Fibroblast of villous mesenchyme (primary cell): Measurements from ENCODE around the gene FAM209A. TPM values are rescaled to one million over a fixed set of nuclear protein-coding genes. Genes with fewer than 3 reads are reported as not detected.

Experiments used
- DNase-seq: peaks from one replicate; pipeline ENCODE4 v3.0.0-alpha.2; 2010; ENCODE audit warnings: low read depth
- H3K4me3 ChIP-seq: 2 replicates; pipeline ENCODE4 v1.5.1; 2011; ENCODE audit warnings: low read depth, mild to moderate bottlenecking, low read length
- total RNA-seq: library from RNA; depleted of rRNA; stranded (reverse); fragments of >200 nt; gene quantifications from 2 replicates; pipeline ENCODE4 v1.2.3, GENCODE V29; 2012
- TF ChIP-seq, protein P1 (sequence below): IDR thresholded peaks from 2 replicates; pipeline ENCODE4 v1.5.1; 2012; ENCODE audit warnings: low read depth, mild to moderate bottlenecking, low read length; ENCODE audit not compliant: insufficient read depth

FAM209A gene
- total RNA-seq, 1 donor, result not detected

DNA sequence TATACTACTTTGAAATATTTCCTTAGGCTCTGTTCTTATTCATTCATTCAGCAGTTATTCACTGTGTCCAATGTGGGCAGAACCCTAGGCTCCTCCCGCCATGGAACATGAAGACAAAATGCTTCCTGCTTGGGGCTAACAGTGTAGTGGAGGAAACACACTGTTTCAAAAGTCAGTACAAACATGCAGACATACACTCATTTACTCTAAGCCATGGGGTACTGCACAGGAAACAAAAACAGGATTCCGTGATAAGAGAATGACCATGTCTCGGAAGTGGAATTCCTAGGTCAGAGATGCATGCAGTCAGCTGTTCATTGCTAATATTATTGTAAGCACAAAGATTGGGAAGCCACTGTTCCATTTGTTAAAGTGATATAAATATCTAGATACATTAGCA lies 18.4 kb upstream of the FAM209A start:
- no peak for DNase-seq
- no peak overlapping the region for H3K4me3 ChIP-seq
- TF ChIP-seq, protein P1, sequence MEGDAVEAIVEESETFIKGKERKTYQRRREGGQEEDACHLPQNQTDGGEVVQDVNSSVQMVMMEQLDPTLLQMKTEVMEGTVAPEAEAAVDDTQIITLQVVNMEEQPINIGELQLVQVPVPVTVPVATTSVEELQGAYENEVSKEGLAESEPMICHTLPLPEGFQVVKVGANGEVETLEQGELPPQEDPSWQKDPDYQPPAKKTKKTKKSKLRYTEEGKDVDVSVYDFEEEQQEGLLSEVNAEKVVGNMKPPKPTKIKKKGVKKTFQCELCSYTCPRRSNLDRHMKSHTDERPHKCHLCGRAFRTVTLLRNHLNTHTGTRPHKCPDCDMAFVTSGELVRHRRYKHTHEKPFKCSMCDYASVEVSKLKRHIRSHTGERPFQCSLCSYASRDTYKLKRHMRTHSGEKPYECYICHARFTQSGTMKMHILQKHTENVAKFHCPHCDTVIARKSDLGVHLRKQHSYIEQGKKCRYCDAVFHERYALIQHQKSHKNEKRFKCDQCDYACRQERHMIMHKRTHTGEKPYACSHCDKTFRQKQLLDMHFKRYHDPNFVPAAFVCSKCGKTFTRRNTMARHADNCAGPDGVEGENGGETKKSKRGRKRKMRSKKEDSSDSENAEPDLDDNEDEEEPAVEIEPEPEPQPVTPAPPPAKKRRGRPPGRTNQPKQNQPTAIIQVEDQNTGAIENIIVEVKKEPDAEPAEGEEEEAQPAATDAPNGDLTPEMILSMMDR, result no peak

DNA sequence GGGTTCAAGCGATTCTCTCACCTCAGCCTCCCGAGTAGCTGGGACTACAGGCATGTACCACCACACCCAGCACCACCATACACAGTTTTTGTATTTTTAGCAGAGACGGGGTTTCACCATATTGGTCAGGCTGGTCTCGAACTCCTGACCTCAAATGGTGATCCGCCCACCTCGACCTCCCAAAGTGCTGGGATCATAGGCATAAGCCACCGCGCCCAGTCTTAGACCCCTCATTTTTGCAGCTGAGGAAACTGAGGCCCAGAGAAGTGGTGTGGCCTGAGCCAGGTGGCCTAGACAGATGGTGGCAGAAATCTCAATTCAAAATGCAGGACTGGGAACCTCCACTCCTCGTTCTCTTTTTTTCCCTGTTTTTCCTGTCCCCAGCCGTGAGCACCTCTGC lies 12.6 kb upstream of the FAM209A start:
- no peak overlapping the region for H3K4me3 ChIP-seq
- no peak for DNase-seq
- TF ChIP-seq, protein P1, result no peak

DNA sequence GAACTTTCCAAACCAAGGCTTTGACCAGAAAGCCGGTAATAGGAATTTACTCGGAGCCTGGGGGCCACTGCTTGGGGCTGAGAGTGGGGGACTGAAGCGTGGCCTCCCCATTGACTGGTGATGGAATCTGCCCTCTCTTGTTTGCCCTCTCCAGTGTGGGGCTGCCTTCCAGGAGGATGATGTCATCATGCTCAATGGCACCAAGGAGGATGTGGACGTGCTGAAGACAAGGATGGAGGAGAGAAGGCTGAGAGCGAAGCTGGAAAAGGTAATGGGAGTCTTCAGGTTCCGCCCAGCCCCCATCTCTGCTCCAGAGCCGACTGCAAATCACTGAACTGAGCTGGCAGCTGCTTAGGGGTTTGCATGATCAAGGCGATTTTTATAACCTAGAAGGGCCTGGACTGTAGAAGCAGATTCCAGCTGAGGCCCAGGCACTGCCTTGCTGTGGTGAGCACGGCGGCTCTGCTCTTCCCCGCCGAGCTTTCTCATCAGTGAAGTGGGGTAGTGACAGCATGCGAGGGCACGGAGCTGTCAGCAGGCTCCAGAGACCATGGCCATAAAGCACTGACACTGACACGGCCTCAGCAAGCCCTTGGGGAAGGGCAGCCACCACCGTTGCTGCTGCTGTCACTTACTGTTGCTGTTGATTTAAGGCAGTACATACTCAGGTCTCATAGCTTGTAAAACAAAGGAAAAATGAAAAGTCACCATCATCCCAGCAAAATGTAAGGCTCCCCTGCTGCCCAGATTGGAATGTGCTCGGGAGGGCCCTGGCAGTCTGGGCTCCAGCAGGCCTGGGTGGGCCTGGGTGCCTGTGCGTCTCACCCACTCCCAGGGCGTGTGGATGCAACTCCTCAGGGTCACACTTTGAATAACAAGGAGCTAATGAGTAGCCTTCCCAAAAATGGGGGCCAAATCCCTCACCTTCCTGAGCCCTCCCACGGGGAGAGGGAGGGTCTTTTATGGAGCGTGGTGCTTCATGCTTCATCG lies 11.1 kb upstream of the FAM209A start:
- TF ChIP-seq, protein P1, result no peak
- DNase-seq, result no peak
- no peak overlapping the region for H3K4me3 ChIP-seq

DNA sequence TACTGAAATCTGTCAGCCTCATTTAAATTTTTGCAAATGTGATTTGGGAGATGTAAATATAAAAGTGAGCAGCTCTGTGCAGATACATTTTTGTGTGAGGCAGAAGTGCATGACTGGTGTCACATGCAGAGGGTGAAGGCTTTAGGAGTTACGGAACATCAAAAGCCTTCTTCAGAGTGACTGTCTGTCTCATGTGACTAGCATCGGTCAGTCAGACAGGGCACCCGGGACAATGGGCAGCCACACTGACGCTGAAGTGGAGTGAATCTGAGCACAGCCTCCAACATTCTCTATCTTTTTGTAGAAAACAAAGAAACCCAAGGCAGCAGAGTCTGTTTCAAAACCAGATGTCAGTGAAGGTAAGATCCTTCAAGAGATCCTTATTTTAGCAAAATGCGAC lies 7.9 kb upstream of the FAM209A start:
- TF ChIP-seq, protein P1, result no peak
- no peak overlapping the region for H3K4me3 ChIP-seq
- DNase-seq, result no peak

DNA sequence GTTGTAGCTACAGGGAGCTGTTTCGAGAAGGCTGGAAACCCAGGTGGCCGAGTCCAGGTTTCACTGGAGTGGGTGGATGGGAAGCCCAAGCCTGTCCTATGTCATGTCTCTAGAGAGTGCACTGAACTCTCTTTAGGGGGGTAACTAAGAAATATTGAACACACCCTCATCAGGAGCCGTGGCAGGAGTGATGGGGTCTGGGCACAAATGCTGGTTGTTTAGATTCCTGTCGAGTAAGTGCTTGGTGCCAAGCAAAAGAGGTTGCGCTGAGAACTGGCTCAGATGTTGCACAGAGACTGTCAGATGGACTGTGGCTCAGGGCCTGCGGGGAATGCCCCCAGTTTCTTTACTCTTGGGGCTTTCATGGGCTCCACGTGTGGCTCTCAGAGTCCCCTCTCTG lies 7.3 kb upstream of the FAM209A start:
- DNase-seq, result no peak
- TF ChIP-seq, protein P1, result no peak
- no peak overlapping the region for H3K4me3 ChIP-seq

DNA sequence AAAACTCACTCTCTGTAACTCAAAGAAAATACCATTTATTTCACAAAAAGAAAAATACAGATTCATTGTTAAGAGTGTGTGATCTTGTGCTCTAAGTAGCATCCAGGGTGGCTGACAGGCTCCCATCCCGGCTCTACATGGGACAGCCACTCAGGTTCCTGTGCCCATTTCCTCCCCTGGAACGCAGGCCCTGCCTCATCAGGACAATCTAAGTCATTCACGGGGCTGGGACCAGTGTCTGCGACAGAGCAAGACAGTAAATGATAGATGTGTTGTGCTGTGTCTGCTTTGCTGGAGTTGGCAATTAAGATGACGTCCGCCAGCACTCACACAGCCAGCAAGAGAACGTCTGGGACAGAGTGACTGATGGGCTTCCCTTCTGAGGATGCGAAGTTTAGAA lies 6.9 kb upstream of the FAM209A start:
- TF ChIP-seq, protein P1, result no peak
- no peak for DNase-seq
- no peak overlapping the region for H3K4me3 ChIP-seq
